Measurements from ENCODE around the gene FRY. TPM values are rescaled to one million over a fixed set of nuclear protein-coding genes. Genes with fewer than 3 reads are reported as not detected.

Gene FRY
- total RNA-seq, 1 donor from 2014 or later, result 4.5 TPM

DNA sequence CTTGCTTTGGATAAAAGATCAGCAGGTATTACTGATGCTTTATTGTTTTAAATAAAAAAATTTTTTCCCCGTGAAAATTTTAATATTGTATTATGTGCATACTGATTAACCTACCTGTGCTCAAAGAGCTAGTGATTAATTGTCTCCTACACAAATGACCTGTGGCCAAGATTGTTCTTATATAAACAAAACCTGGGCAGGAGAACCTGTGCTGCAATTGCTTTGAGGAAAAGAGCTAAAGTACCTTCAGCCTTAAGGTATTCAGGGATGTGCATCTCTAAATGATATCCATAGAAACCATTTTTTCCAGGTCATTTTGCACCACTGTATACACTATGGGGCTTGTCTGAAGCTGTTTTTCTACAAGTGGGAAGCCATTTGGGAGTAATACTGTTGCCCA, 1.2 kb downstream of the FRY start:
- no peak for DNase-seq (ENCODE audit: low spot score)
- Mint-ChIP-seq H3K36me3 (ENCODE audit: low read depth, unreplicated experiment) (no peaks in the 10 kb centered on the region), H3K4me3 (ENCODE audit: unreplicated experiment) (no peak overlapping the region), H3K27ac (ENCODE audit: unreplicated experiment) (no peak overlapping the region), H3K27me3 (ENCODE audit: unreplicated experiment) (no peaks in the 10 kb centered on the region), H3K9me3 (ENCODE audit: unreplicated experiment) (no peaks in the 10 kb centered on the region), H3K4me1 (ENCODE audit: unreplicated experiment) (peaks cover 4% of the 10 kb centered on the region)
- TF ChIP-seq CTCF (IDR thresholded peaks at IDR 0.05; ENCODE audit: unreplicated experiment), result no peak

DNA sequence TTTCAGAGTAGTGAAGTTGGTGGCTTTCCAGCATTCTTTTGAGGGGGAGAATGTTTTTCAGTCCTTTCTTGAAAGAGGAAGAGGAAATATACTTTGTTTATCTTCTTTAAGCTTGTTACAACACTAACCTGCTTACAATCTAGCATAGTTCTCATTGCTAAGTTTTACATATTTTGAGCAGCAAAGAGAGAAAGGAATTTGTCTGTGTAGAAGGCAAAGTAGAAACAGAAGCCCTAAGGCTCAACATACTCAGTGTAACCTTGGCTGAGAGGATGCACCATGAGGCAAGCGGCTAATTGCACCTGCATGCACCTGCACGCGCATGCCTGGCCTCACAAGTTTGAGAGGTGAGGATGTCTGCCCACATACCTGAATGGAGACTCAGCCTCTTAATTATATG, 2.2 kb downstream of the FRY start:
- H3K36me3 Mint-ChIP-seq (ENCODE audit: low read depth, unreplicated experiment), result no peaks in the 10 kb centered on the region
- no peak overlapping the region for H3K4me3 Mint-ChIP-seq (ENCODE audit: unreplicated experiment)
- no peak for DNase-seq (ENCODE audit: low spot score)
- no peaks in the 10 kb centered on the region for H3K9me3 Mint-ChIP-seq (ENCODE audit: unreplicated experiment)
- H3K27me3 Mint-ChIP-seq (ENCODE audit: unreplicated experiment), result no peaks in the 10 kb centered on the region
- H3K4me1 Mint-ChIP-seq (ENCODE audit: unreplicated experiment), result peaks cover 4% of the 10 kb centered on the region
- no peak for TF ChIP-seq CTCF (IDR thresholded peaks at IDR 0.05; ENCODE audit: unreplicated experiment)
- H3K27ac Mint-ChIP-seq (ENCODE audit: unreplicated experiment), result no peak overlapping the region

DNA sequence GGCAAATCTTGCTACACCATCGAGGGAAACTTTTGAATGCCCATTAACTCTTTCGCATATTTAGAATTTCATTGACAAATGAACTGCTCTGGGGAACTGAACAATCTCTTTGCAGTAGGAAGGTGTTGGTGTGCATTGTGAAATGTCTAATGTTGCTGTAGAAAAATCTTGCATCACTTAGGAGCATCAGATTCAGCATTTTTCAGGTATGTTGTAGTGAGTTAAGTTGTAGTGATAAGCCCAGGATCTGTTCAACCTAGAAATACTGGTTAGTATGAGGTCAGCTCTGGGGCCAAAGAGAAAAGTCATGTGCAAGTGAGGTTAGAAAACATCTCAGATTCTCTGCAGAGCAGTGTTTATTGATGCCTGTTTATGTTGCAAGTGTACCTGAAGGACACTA, 4.1 kb downstream of the FRY start:
- H3K27me3 Mint-ChIP-seq (ENCODE audit: unreplicated experiment), result no peaks in the 10 kb centered on the region
- no peaks in the 10 kb centered on the region for H3K9me3 Mint-ChIP-seq (ENCODE audit: unreplicated experiment)
- H3K4me3 Mint-ChIP-seq (ENCODE audit: unreplicated experiment), result no peak overlapping the region
- no peak for DNase-seq (ENCODE audit: low spot score)
- TF ChIP-seq CTCF (IDR thresholded peaks at IDR 0.05; ENCODE audit: unreplicated experiment), result no peak
- no peak overlapping the region for H3K27ac Mint-ChIP-seq (ENCODE audit: unreplicated experiment)
- no peaks in the 10 kb centered on the region for H3K36me3 Mint-ChIP-seq (ENCODE audit: low read depth, unreplicated experiment)
- peaks cover 4% of the 10 kb centered on the region for H3K4me1 Mint-ChIP-seq (ENCODE audit: unreplicated experiment)

GRCh38 chr13:32036126-32036695, 4.6 kb downstream of the FRY start:
- Mint-ChIP-seq H3K4me1 (ENCODE audit: unreplicated experiment) (peaks cover 2% of the 10 kb centered on the region), H3K27me3 (ENCODE audit: unreplicated experiment) (no peaks in the 10 kb centered on the region), H3K36me3 (ENCODE audit: low read depth, unreplicated experiment) (no peaks in the 10 kb centered on the region), H3K4me3 (ENCODE audit: unreplicated experiment) (no peak overlapping the region), H3K9me3 (ENCODE audit: unreplicated experiment) (no peaks in the 10 kb centered on the region), H3K27ac (ENCODE audit: unreplicated experiment) (no peak overlapping the region)
- no peak for TF ChIP-seq CTCF (IDR thresholded peaks at IDR 0.05; ENCODE audit: unreplicated experiment)
- no peak for DNase-seq (ENCODE audit: low spot score)

GRCh38 chr13:32036757-32037156, 5.2 kb downstream of the FRY start:
- H3K36me3 Mint-ChIP-seq (ENCODE audit: low read depth, unreplicated experiment), result no peaks in the 10 kb centered on the region
- H3K4me3 Mint-ChIP-seq (ENCODE audit: unreplicated experiment), result no peak overlapping the region
- no peak for TF ChIP-seq CTCF (IDR thresholded peaks at IDR 0.05; ENCODE audit: unreplicated experiment)
- H3K9me3 Mint-ChIP-seq (ENCODE audit: unreplicated experiment), result no peaks in the 10 kb centered on the region
- H3K27me3 Mint-ChIP-seq (ENCODE audit: unreplicated experiment), result no peaks in the 10 kb centered on the region
- H3K27ac Mint-ChIP-seq (ENCODE audit: unreplicated experiment), result no peak overlapping the region
- no peak for DNase-seq (ENCODE audit: low spot score)
- peaks cover 2% of the 10 kb centered on the region for H3K4me1 Mint-ChIP-seq (ENCODE audit: unreplicated experiment)
